Stimulated activated CD4-positive, alpha-beta T cell treated with anti-CD3 and anti-CD28 coated beads, Interleukin-4, amount 100 ng/mL, for 1 hour (primary cell): ENCODE data around the gene OXNAD1.

ENCODE experiments used
- DNase-seq: peaks from one replicate; pipeline ENCODE4 v3.0.0-alpha.2; 2020

Gene OXNAD1

GRCh38 chr3:16334909-16335308 lies 69.9 kb downstream of the OXNAD1 start:
- DNase-seq: no peak

- DNase-seq: no peak
These were observed 70.3 kb downstream of the OXNAD1 start for GRCh38 chr3:16335333-16335732.

- DNase-seq: no peak
These were observed 71.0 kb downstream of the OXNAD1 start for GRCh38 chr3:16335772-16336645.

GRCh38 chr3:16336825-16337224 lies 71.8 kb downstream of the OXNAD1 start:
- DNase-seq: no peak

GRCh38 chr3:16337856-16338540 lies 73.0 kb downstream of the OXNAD1 start:
- DNase-seq: no peak

GRCh38 chr3:16338999-16339398 lies 74.0 kb downstream of the OXNAD1 start:
- no peak for DNase-seq

- no peak for DNase-seq
These were observed 78.1 kb downstream of the OXNAD1 start for GRCh38 chr3:16343101-16343500.

GRCh38 chr3:16346413-16347081 lies 81.5 kb downstream of the OXNAD1 start:
- no peak for DNase-seq

- no peak for DNase-seq
These were observed 82.5 kb downstream of the OXNAD1 start for GRCh38 chr3:16347548-16347947.

GRCh38 chr3:16349986-16350596 lies 85.1 kb downstream of the OXNAD1 start:
- DNase-seq: no peak

- no peak for DNase-seq
These were observed 85.7 kb downstream of the OXNAD1 start for GRCh38 chr3:16350597-16351318.

- no peak for DNase-seq
These were observed 87.4 kb downstream of the OXNAD1 start for GRCh38 chr3:16352428-16352827.

- no peak for DNase-seq
These were observed 89.3 kb downstream of the OXNAD1 start for GRCh38 chr3:16354291-16354690.
